Gastroesophageal sphincter (tissue), 4 donors: ENCODE results near the gene UBE3D. TPM values are rescaled to one million over a fixed set of nuclear protein-coding genes. Genes with fewer than 3 reads are reported as not detected.

Experiments
- ATAC-seq: fragments of 150-250 bp; one replicate; pipeline ENCODE4 v1.9.1; 2016; ENCODE audit warnings: mild to moderate bottlenecking, moderate library complexity
- H3K27ac ChIP-seq, 4 donors: fragments of 200-600 bp; sonication (generic) in 3 of 4; 1 replicate in 3 of 4; 2 replicates in 1 of 4; pipeline ENCODE4 v1.5.1; 2016 to 2019
- H3K27me3 ChIP-seq: fragments of 200-600 bp; sonication (generic); one replicate; pipeline ENCODE4 v1.5.1; 2019
- H3K36me3 ChIP-seq, 2 donors: fragments of 200-600 bp; sonication (generic); one replicate each; pipeline ENCODE4 v1.5.1; 2019; ENCODE audit warnings: control low read depth in 1 of 2
- H3K4me1 ChIP-seq, 3 donors: fragments of 200-600 bp; sonication (generic); 1 replicate in 2 of 3; 2 replicates in 1 of 3; pipeline ENCODE4 v1.5.1; 2016 to 2019; ENCODE audit warnings: control low read depth in 2 of 3
- H3K4me3 ChIP-seq, 2 donors: fragments of 200-600 bp; sonication (generic); one replicate each; pipeline ENCODE4 v1.5.1; 2019; ENCODE audit warnings: mild to moderate bottlenecking in 1 of 2, moderate library complexity in 1 of 2
- H3K9me3 ChIP-seq, 3 donors: fragments of 200-600 bp; sonication (generic); one replicate each; pipeline ENCODE4 v1.5.1; 2017 to 2019; ENCODE audit warnings: control low read depth in 2 of 3
- EP300 ChIP-seq: sonication (generic); formaldehyde crosslinking; IDR thresholded peaks from one replicate; pipeline ENCODE4 v1.6.1; 2017; ENCODE audit warnings: antibody characterized with exemption, mild to moderate bottlenecking
- POLR2A ChIP-seq, 2 donors: fragments of 450-650 bp; IDR thresholded peaks; one replicate each; pipeline ENCODE4 v1.6.1; 2017; ENCODE audit warnings: antibody characterized with exemption in 2 of 2, mild to moderate bottlenecking in 2 of 2, moderate library complexity in 1 of 2
- POLR2AphosphoS5 ChIP-seq: sonication (generic); formaldehyde crosslinking; IDR thresholded peaks from one replicate; pipeline ENCODE4 v1.6.1; 2017; ENCODE audit warnings: antibody characterized with exemption
- WGBS, 2 donors: methylation state at CpG; one replicate each; pipeline ENCODE4 v1.1.5; 2018; ENCODE audit warnings: low coverage in 1 of 2; 5-methylcytosine and 5-hydroxymethylcytosine counted together
- total RNA-seq, 4 donors: library from RNA; depleted of rRNA; stranded (reverse); fragments of >200 nt; gene quantifications; one replicate each; pipeline ENCODE4 v1.1.0, GENCODE V29; 2016
- TF ChIP-seq, protein P1 (sequence below), 4 experiments: fragments of 200-600 bp in 2 of 4; fragments of 450-650 bp in 2 of 4; sonication (generic) in 1 of 4; IDR thresholded peaks; one replicate each; pipeline ENCODE4 v1.5.1; 2017 to 2019; ENCODE audit warnings: antibody characterized with exemption in 4 of 4, mild to moderate bottlenecking in 2 of 4, moderate library complexity in 2 of 4

Gene UBE3D
- total RNA-seq, 4 donors from 2014 or later, result 3.4 to 13.1 (median 7.3) TPM

DNA sequence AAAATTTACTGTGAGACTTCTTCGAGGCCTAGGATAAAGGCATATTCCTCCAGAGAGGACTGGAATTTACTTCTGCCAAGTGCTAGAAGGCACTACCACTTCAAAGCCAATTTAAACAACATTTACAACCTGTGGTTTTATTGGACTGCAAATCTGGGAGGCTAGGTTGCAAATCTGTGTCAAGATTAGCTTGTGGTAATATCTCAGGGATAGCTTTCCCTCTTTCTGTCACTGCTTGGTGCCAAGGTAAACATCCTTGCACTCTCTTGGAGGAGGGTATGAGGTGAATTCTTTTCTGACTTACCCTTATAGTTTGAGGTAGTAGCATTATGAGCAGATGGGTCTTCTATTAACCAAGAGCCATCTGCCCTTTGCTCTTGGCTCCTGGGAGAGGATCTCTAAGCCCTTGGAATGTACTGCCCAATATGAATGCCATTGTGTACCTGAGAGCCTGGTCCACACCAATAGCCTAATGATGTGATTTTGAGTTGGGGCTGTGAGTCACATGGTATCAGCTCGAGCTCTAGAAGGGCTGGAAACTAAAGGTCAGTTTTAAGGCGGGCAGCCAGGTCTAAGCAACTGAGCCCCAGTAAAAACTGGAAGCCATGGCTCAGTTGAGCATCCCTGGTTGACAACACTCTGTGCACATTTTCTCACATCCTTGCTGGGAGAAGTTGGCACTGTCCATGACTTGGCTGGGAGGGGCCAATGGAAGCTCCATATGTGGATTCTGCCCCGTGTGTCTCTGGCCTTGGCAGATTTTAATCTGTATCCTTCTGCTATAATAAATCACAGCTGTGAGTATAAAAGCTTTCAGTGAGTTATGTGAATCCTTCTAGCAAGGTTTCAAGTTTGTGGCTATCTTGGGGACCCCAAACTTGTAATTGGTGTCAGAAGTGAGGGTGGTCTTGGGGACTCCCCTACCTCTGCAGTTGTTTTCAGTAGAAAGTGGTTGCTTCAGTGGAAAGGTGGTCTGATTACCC lies 188.1 kb downstream of the UBE3D start:
- peak; percentile 19 for ATAC-seq

DNA sequence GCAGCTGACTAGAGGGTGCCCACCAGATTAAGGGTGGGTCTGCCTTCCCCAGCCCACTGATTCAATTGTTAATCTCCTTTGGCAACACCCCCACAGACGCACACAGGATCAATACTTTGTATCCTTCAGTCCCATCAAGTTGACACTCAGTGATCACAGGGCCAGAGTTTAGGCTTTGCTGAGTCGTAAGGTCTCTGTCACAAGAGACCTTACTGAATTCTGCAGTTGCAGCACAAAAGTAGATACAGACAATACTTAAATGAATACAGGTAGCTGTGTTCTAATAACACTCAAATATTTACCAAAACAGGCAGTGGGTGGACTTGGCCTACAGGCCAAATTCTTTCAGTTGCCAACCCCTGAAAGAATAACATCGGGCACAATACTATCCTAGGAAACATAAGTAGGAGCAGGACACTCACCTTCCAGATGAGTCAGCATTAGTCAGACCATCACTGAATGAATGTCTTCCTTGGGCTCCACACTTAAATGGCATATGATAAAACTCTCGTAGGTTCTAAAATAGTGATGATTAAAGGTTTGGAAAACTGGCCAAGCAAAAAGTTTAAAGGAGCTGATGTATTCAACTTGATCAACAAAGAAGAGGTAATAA lies 190.0 kb downstream of the UBE3D start:
- H3K27me3 ChIP-seq, result no peaks in the 10 kb centered on the region
- H3K9me3 ChIP-seq, result no peaks in the 10 kb centered on the region
- H3K27ac ChIP-seq, result no peak overlapping the region
- no peak overlapping the region for H3K4me3 ChIP-seq
- no peaks in the 10 kb centered on the region for H3K4me1 ChIP-seq
- ATAC-seq, result no peak
- TF ChIP-seq POLR2A (IDR thresholded peaks at IDR 0.05) (no peak), POLR2AphosphoS5 (no peak), EP300 (no peak)
- TF ChIP-seq, protein P1, sequence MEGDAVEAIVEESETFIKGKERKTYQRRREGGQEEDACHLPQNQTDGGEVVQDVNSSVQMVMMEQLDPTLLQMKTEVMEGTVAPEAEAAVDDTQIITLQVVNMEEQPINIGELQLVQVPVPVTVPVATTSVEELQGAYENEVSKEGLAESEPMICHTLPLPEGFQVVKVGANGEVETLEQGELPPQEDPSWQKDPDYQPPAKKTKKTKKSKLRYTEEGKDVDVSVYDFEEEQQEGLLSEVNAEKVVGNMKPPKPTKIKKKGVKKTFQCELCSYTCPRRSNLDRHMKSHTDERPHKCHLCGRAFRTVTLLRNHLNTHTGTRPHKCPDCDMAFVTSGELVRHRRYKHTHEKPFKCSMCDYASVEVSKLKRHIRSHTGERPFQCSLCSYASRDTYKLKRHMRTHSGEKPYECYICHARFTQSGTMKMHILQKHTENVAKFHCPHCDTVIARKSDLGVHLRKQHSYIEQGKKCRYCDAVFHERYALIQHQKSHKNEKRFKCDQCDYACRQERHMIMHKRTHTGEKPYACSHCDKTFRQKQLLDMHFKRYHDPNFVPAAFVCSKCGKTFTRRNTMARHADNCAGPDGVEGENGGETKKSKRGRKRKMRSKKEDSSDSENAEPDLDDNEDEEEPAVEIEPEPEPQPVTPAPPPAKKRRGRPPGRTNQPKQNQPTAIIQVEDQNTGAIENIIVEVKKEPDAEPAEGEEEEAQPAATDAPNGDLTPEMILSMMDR (IDR thresholded peaks at IDR 0.05), result no peak
- WGBS, 2 donors, result 58 to 62% methylated on average over 3 to 4 of the region's 4 CpGs
- H3K36me3 ChIP-seq, result no peaks in the 10 kb centered on the region

More for the DNA sequence above, 188.1 kb downstream of the UBE3D start:
- Histone ChIP-seq H3K36me3 (no peaks in the 10 kb centered on the region), H3K4me3 (no peak overlapping the region), H3K27ac (no peak overlapping the region), H3K9me3 (no peaks in the 10 kb centered on the region), H3K27me3 (no peaks in the 10 kb centered on the region), H3K4me1 (peaks cover 0 to 8% (median 0%) of the 10 kb centered on the region in 3 donors)
- TF ChIP-seq POLR2A (IDR thresholded peaks at IDR 0.05), result no peak
- TF ChIP-seq EP300, result no peak
- no peak for TF ChIP-seq POLR2AphosphoS5
- TF ChIP-seq, protein P1 (IDR thresholded peaks at IDR 0.05), result no peak
- 40 to 55% methylated on average over 1 to 2 of the region's 4 CpGs for WGBS, 2 donors

- Histone ChIP-seq H3K36me3 (no peaks in the 10 kb centered on the region), H3K4me1 (no peaks in the 10 kb centered on the region), H3K27ac (no peak overlapping the region), H3K27me3 (no peaks in the 10 kb centered on the region), H3K9me3 (no peaks in the 10 kb centered on the region), H3K4me3 (no peak overlapping the region)
- WGBS, 2 donors, result 86 to 88% methylated on average over 3 of the region's 3 CpGs
- TF ChIP-seq POLR2A (IDR thresholded peaks at IDR 0.05), result no peak
- ATAC-seq, result no peak
These were observed 190.8 kb downstream of the UBE3D start for GRCh38 chr6:82874867-82875266.

- no peak for ATAC-seq
- 100% methylated on average over 1 of the region's 1 CpG; no CpG with 5 or more reads in 1 of the 2 donors for WGBS, 2 donors
- Histone ChIP-seq H3K4me3 (no peak overlapping the region), H3K9me3 (no peaks in the 10 kb centered on the region), H3K4me1 (no peaks in the 10 kb centered on the region), H3K27ac (no peak overlapping the region), H3K27me3 (no peaks in the 10 kb centered on the region), H3K36me3 (no peaks in the 10 kb centered on the region)
- no peak for TF ChIP-seq EP300
- TF ChIP-seq, protein P1 (IDR thresholded peaks at IDR 0.05), result no peak
- no peak for TF ChIP-seq POLR2AphosphoS5
- TF ChIP-seq POLR2A (IDR thresholded peaks at IDR 0.05), result no peak
These were observed 193.5 kb downstream of the UBE3D start for GRCh38 chr6:82872185-82872584.

- Histone ChIP-seq H3K9me3 (no peaks in the 10 kb centered on the region), H3K36me3 (no peaks in the 10 kb centered on the region), H3K4me1 (no peaks in the 10 kb centered on the region), H3K27me3 (no peaks in the 10 kb centered on the region), H3K4me3 (no peak overlapping the region), H3K27ac (no peak overlapping the region)
- TF ChIP-seq POLR2A (IDR thresholded peaks at IDR 0.05), result no peak
- TF ChIP-seq, protein P1 (IDR thresholded peaks at IDR 0.05), result no peak
- no peak for TF ChIP-seq EP300
- TF ChIP-seq POLR2AphosphoS5, result no peak
- no peak for ATAC-seq
- 72 to 76% methylated on average over 2 of the region's 2 CpGs for WGBS, 2 donors
These were observed 195.0 kb downstream of the UBE3D start for GRCh38 chr6:82870582-82871172.
